BLaER1 (cell line): ENCODE results near the gene PAGR1.

Experiments
- H3K27ac ChIP-seq: shearing (Covaris generic); formaldehyde crosslinking; 2 replicates; pipeline ENCODE4 v1.8.1; 2022
- H3K27me3 ChIP-seq: shearing (Covaris generic); formaldehyde crosslinking; 2 replicates; pipeline ENCODE4 v1.8.1; 2022
- H3K36me3 ChIP-seq: shearing (Covaris generic); formaldehyde crosslinking; 2 replicates; pipeline ENCODE4 v1.8.1; 2022
- H3K4me1 ChIP-seq: shearing (Covaris generic); formaldehyde crosslinking; 2 replicates; pipeline ENCODE4 v1.8.1; 2022
- H3K4me2 ChIP-seq: shearing (Covaris generic); formaldehyde crosslinking; 2 replicates; pipeline ENCODE4 v1.8.1; 2022
- H3K4me3 ChIP-seq: shearing (Covaris generic); formaldehyde crosslinking; 2 replicates; pipeline ENCODE4 v1.8.1; 2022
- H3K9ac ChIP-seq: shearing (Covaris generic); formaldehyde crosslinking; 2 replicates; pipeline ENCODE4 v1.8.1; 2022
- H3K9me3 ChIP-seq: shearing (Covaris generic); formaldehyde crosslinking; 2 replicates; pipeline ENCODE4 v1.8.1; 2022
- H4K20me1 ChIP-seq: shearing (Covaris generic); formaldehyde crosslinking; 2 replicates; pipeline ENCODE4 v1.8.1; 2022
- Cebpa-rat ChIP-seq: shearing (Covaris generic); IDR thresholded peaks from 2 replicates; pipeline ENCODE4 v1.8.1; 2022

The PAGR1 gene

GRCh38 chr16:29806641-29807425, 9.1 kb upstream of the PAGR1 start:
- Histone ChIP-seq H3K9me3 (no peaks in the 10 kb centered on the region), H3K4me3 (peak overlapping the region; percentile 83), H3K27me3 (no peaks in the 10 kb centered on the region), H3K36me3 (peaks cover 40% of the 10 kb centered on the region), H3K4me2 (peak overlapping the region; percentile 99), H3K27ac (peak overlapping the region; percentile 98), H4K20me1 (peaks cover 37% of the 10 kb centered on the region), H3K9ac (peak overlapping the region; percentile 98), H3K4me1 (peaks cover 61% of the 10 kb centered on the region)
- TF ChIP-seq Cebpa-rat = no peak

DNA sequence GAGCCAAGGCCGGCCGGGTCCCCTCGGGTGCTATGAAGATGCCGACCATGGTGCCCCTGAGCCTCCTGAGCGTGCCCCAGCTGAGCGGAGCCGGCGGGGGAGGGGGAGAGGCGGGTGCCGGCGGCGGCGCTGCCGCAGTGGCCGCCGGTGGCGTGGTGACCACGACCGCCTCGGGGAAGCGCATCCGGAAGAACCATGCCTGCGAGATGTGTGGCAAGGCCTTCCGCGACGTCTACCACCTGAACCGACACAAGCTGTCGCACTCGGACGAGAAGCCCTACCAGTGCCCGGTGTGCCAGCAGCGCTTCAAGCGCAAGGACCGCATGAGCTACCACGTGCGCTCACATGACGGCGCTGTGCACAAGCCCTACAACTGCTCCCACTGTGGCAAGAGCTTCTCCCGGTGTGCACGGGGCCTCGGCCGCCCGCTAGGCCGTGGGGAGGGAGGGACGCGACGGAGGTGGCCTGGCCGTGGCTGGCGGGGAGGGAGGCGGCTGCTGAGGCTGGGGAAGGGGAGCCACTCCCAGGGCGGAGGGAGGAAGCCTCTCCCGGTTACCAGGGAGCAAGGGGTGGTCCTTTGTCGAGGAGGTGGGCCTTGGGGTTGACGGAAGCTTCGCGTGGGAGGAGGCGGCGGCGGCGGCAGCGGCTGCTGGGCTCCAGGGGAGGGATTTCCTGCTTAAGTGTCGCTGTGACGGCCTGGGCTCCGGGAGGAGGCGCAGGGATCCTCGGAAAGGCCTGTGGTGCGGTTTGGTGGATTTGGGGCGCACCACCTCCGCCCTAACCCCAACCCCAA, 8.3 kb upstream of the PAGR1 start:
- peaks cover 37% of the 10 kb centered on the region for H4K20me1 ChIP-seq
- no peak for TF ChIP-seq Cebpa-rat
- H3K4me1 ChIP-seq = peaks cover 60% of the 10 kb centered on the region
- no peaks in the 10 kb centered on the region for H3K9me3 ChIP-seq
- H3K36me3 ChIP-seq = peaks cover 33% of the 10 kb centered on the region
- H3K4me2 ChIP-seq = peak overlapping the region; percentile 99
- H3K4me3 ChIP-seq = peak overlapping the region; percentile 83
- H3K27ac ChIP-seq = peak overlapping the region; percentile 98
- peak overlapping the region; percentile 98 for H3K9ac ChIP-seq
- H3K27me3 ChIP-seq = no peaks in the 10 kb centered on the region

DNA sequence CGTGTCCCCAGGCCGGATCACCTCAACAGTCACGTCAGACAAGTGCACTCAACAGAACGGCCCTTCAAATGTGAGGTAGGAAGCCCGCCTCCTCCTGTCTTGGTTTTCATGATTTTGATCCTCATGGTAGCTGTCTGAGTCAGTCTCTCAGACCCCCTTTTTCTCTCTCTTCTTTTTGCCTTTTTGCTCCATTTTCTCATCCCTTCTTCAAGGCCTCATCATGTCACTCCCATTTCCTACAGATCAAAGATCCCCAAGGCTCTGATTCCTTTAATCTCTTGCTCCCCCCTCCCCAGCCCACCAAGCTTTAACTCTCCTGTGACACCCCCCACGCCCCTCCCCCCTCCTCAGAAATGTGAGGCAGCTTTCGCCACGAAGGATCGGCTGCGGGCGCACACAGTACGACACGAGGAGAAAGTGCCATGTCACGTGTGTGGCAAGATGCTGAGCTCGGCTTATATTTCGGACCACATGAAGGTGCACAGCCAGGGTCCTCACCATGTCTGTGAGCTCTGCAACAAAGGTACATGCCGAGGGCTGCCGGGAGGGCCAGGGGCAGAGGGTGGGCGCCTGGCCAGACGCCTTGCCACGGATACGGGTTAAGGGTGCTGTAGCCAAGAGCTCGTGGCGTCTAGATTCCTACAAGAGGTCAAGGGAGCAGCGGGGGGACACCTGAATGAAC, 7.6 kb upstream of the PAGR1 start:
- TF ChIP-seq Cebpa-rat = no peak

GRCh38 chr16:29809031-29809747, 6.8 kb upstream of the PAGR1 start:
- no peak for TF ChIP-seq Cebpa-rat
- peak overlapping the region; percentile 98 for H3K27ac ChIP-seq
- peak overlapping the region; percentile 99 for H3K4me2 ChIP-seq
- no peaks in the 10 kb centered on the region for H3K27me3 ChIP-seq
- H3K4me1 ChIP-seq = peaks cover 60% of the 10 kb centered on the region
- no peaks in the 10 kb centered on the region for H3K9me3 ChIP-seq
- H3K36me3 ChIP-seq = peaks cover 20% of the 10 kb centered on the region
- peak overlapping the region; percentile 98 for H3K9ac ChIP-seq
- H3K4me3 ChIP-seq = peak overlapping the region; percentile 83
- peaks cover 37% of the 10 kb centered on the region for H4K20me1 ChIP-seq

More for the DNA sequence above, 7.6 kb upstream of the PAGR1 start:
- Histone ChIP-seq H3K9me3 (no peaks in the 10 kb centered on the region), H3K4me1 (peaks cover 60% of the 10 kb centered on the region), H3K4me3 (peak overlapping the region; percentile 83), H3K4me2 (peak overlapping the region; percentile 99), H3K9ac (peak overlapping the region; percentile 98), H3K27me3 (no peaks in the 10 kb centered on the region), H4K20me1 (peaks cover 37% of the 10 kb centered on the region), H3K27ac (peak overlapping the region; percentile 98), H3K36me3 (peaks cover 25% of the 10 kb centered on the region)

DNA sequence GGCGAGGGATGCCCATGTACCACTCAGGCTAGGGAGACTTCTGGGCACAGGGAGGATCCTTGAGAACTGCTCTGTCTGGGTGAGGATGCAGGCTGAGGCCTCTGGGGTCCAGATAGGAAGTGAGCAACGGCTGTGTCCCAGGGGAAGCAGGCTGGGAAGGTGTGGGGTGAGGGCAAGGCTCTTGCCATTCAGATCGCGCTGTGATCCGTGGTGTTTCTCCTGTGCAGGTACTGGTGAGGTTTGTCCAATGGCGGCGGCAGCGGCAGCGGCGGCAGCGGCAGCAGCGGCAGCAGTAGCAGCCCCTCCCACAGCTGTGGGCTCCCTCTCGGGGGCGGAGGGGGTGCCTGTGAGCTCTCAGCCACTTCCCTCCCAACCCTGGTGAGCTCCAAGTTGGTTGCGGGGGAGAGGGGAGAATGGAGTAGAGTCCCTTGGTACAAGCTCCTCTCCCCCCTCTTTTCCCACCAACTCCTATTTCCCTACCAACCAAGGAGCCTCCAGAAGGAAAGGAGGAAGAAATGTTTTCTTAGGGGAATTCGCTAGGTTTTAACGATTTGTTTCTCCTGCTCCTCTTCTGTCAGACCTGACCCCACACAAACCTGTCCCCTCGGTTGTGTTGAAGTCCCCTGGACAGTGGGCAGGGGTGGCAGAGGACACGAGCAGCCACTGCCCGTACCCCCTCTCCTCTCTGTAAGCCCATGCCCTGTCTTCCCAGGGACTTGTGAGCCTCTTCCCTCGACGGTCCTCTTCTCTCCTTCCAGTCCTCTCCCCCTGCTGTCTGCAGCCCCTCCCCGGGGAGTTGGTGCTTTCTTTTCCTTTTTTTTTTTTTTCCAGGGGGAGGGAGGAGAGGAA, 5.9 kb upstream of the PAGR1 start:
- Histone ChIP-seq H3K9me3 (no peaks in the 10 kb centered on the region), H3K9ac (peak overlapping the region; percentile 98), H3K36me3 (peaks cover 20% of the 10 kb centered on the region), H4K20me1 (peaks cover 37% of the 10 kb centered on the region), H3K27ac (peak overlapping the region; percentile 77), H3K4me2 (peak overlapping the region; percentile 99), H3K4me3 (peak overlapping the region; percentile 83), H3K4me1 (peaks cover 62% of the 10 kb centered on the region), H3K27me3 (no peaks in the 10 kb centered on the region)
- TF ChIP-seq Cebpa-rat = no peak

- peaks cover 20% of the 10 kb centered on the region for H3K36me3 ChIP-seq
- no peaks in the 10 kb centered on the region for H3K27me3 ChIP-seq
- H4K20me1 ChIP-seq = peaks cover 37% of the 10 kb centered on the region
- H3K9ac ChIP-seq = peak overlapping the region; percentile 98
- peaks cover 64% of the 10 kb centered on the region for H3K4me1 ChIP-seq
- no peaks in the 10 kb centered on the region for H3K9me3 ChIP-seq
- peak overlapping the region; percentile 99 for H3K4me2 ChIP-seq
- peak overlapping the region; percentile 83 for H3K4me3 ChIP-seq
- no peak for TF ChIP-seq Cebpa-rat
- peak overlapping the region; percentile 77 for H3K27ac ChIP-seq
These were observed 5.2 kb upstream of the PAGR1 start for GRCh38 chr16:29810699-29811169.

- Histone ChIP-seq H3K36me3 (peaks cover 20% of the 10 kb centered on the region), H3K4me2 (peak overlapping the region; percentile 99), H3K27me3 (no peaks in the 10 kb centered on the region), H3K9me3 (no peaks in the 10 kb centered on the region), H3K4me1 (peaks cover 64% of the 10 kb centered on the region), H3K9ac (peak overlapping the region; percentile 98), H3K4me3 (peak overlapping the region; percentile 83), H4K20me1 (peaks cover 37% of the 10 kb centered on the region), H3K27ac (peak overlapping the region; percentile 77)
- no peak for TF ChIP-seq Cebpa-rat
These were observed 4.6 kb upstream of the PAGR1 start for GRCh38 chr16:29811170-29811895.
